Trophoblast cell (in vitro differentiated cells and primary cell): Measurements from ENCODE around the gene IL1RL2.

Source experiments
- DNase-seq, 2 donors: peaks; one replicate each; pipeline ENCODE4 v3.0.0-alpha.2; 2016
- H2AFZ ChIP-seq: 2 replicates; pipeline ENCODE4 v1.6.1; 2013; ENCODE audit warnings: low read length, moderate library complexity, mild to moderate bottlenecking; ENCODE audit not compliant: insufficient read depth, poor library complexity
- H2AK5ac ChIP-seq: 2 replicates; pipeline ENCODE4 v1.6.1; 2013; ENCODE audit warnings: mild to moderate bottlenecking, low read length
- H2BK120ac ChIP-seq: 2 replicates; pipeline ENCODE4 v1.6.1; 2013; ENCODE audit warnings: low read length, mild to moderate bottlenecking, moderate library complexity; ENCODE audit not compliant: insufficient read depth, poor library complexity
- H2BK12ac ChIP-seq: 2 replicates; pipeline ENCODE4 v1.6.1; 2013; ENCODE audit warnings: mild to moderate bottlenecking, low read length, moderate library complexity
- H2BK5ac ChIP-seq: 2 replicates; pipeline ENCODE4 v1.6.1; 2013; ENCODE audit warnings: low read length, low read depth, moderate library complexity, mild to moderate bottlenecking; ENCODE audit not compliant: poor library complexity
- H3K14ac ChIP-seq: 2 replicates; pipeline ENCODE4 v1.6.1; 2013; ENCODE audit warnings: mild to moderate bottlenecking, low read length
- H3K18ac ChIP-seq: 2 replicates; pipeline ENCODE4 v1.6.1; 2013; ENCODE audit warnings: mild to moderate bottlenecking, low read length
- H3K23ac ChIP-seq: 2 replicates; pipeline ENCODE4 v1.6.1; 2013; ENCODE audit warnings: low read length
- H3K27ac ChIP-seq: 2 replicates; pipeline ENCODE4 v1.5.1; 2013; ENCODE audit warnings: low read depth, mild to moderate bottlenecking, inconsistent platforms, low read length, moderate library complexity
- H3K27me3 ChIP-seq: 2 replicates; pipeline ENCODE4 v1.6.1; 2013; ENCODE audit warnings: inconsistent platforms, mild to moderate bottlenecking, low read length, moderate library complexity; ENCODE audit not compliant: insufficient read depth
- H3K36me3 ChIP-seq, 2 experiments: 1 replicate in 1 of 2; 2 replicates in 1 of 2; pipeline ENCODE4 v1.6.1; 2013; ENCODE audit warnings: low read length in 2 of 2, mild to moderate bottlenecking in 2 of 2, moderate library complexity in 1 of 2; ENCODE audit not compliant: insufficient read depth in 2 of 2, control insufficient read depth in 1 of 2
- H3K4ac ChIP-seq: 2 replicates; pipeline ENCODE4 v1.6.1; 2013; ENCODE audit warnings: low read depth, mild to moderate bottlenecking, low read length, moderate library complexity
- H3K4me1 ChIP-seq, 2 experiments: 1 replicate in 1 of 2; 2 replicates in 1 of 2; pipeline ENCODE4 v1.6.1; 2013; ENCODE audit warnings: low read length in 2 of 2, mild to moderate bottlenecking in 2 of 2, moderate library complexity in 1 of 2; ENCODE audit not compliant: insufficient read depth in 2 of 2, control insufficient read depth in 1 of 2
- H3K4me2 ChIP-seq: 2 replicates; pipeline ENCODE4 v1.6.1; 2013; ENCODE audit warnings: inconsistent platforms, mild to moderate bottlenecking, low read length, moderate library complexity
- H3K4me3 ChIP-seq: 2 replicates; pipeline ENCODE4 v1.5.1; 2013; ENCODE audit warnings: mild to moderate bottlenecking, low read depth, low read length, inconsistent platforms
- H3K79me1 ChIP-seq: one replicate; pipeline ENCODE4 v1.6.1; 2013; ENCODE audit warnings: low read length
- H3K79me2 ChIP-seq: 2 replicates; pipeline ENCODE4 v1.6.1; 2013; ENCODE audit warnings: low read length, mild to moderate bottlenecking; ENCODE audit not compliant: control insufficient read depth, insufficient read depth, poor library complexity
- H3K9ac ChIP-seq: 2 replicates; pipeline ENCODE4 v1.6.1; 2013; ENCODE audit warnings: mild to moderate bottlenecking, low read length
- H3K9me3 ChIP-seq: 2 replicates; pipeline ENCODE4 v1.6.1; 2013; ENCODE audit warnings: low read depth, mild to moderate bottlenecking, control low read depth, inconsistent platforms, low read length; ENCODE audit not compliant: insufficient read depth
- H4K12ac ChIP-seq: 2 replicates; pipeline ENCODE4 v1.6.1; 2013; ENCODE audit warnings: low read depth, mild to moderate bottlenecking, low read length, moderate library complexity
- H4K8ac ChIP-seq: 2 replicates; pipeline ENCODE4 v1.6.1; 2013; ENCODE audit warnings: low read depth, mild to moderate bottlenecking, low read length, moderate library complexity
- H4K91ac ChIP-seq: one replicate; pipeline ENCODE4 v1.6.1; 2013; ENCODE audit warnings: low read depth, mild to moderate bottlenecking, low read length, moderate library complexity
- WGBS: extraction: QIAGEN DNeasy Blood & Tissue Kit; methylation state at CpG from one replicate; pipeline ENCODE4 v1.1.7; 2013; ENCODE audit warnings: missing lambda C conversion rate; ENCODE audit not compliant: insufficient read length, insufficient coverage; ENCODE audit errors: extremely low coverage; 5-methylcytosine and 5-hydroxymethylcytosine counted together

Gene IL1RL2

DNA sequence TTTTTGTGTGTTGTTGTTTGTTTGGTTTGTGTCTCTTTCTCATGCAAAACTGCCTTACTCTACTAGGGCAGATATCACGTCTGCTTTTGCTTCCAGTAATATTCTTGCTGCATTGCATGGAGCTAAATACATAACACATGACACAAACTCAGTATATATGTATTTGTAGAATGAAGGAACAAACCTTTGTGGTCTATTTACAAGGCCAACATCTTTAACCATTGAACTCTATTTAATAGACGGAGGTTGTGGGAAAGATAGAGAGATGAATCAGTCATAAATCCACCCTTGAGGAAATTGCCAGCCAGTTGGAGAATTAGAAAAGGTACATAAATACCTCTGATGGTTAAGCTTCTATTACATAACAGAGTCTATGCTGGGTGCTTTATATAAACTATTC is 98.5 kb downstream of the IL1RL2 start:
- Histone ChIP-seq H3K36me3 (no peaks in the 10 kb centered on the region), H2BK12ac (no peak overlapping the region), H3K79me1 (no peaks in the 10 kb centered on the region), H3K18ac (no peak overlapping the region), H4K12ac (no peak overlapping the region), H3K27me3 (no peaks in the 10 kb centered on the region), H3K14ac (no peak overlapping the region), H2AFZ (no peak overlapping the region), H3K27ac (no peak overlapping the region), H2AK5ac (no peak overlapping the region), H3K9me3 (no peaks in the 10 kb centered on the region), H3K4me1 (peaks cover 0 to 2% of the 10 kb centered on the region in 2 experiments), H3K79me2 (no peaks in the 10 kb centered on the region), H3K23ac (no peak overlapping the region), H3K9ac (no peak overlapping the region), H2BK120ac (no peak overlapping the region), H2BK5ac (no peak overlapping the region), H3K4ac (no peak overlapping the region), H4K91ac (no peak overlapping the region), H3K4me2 (no peak overlapping the region), H3K4me3 (no peak overlapping the region), H4K8ac (no peak overlapping the region)
- no peak for DNase-seq
- no CpG with 5 or more reads among the region's 2 CpGs for WGBS

DNA sequence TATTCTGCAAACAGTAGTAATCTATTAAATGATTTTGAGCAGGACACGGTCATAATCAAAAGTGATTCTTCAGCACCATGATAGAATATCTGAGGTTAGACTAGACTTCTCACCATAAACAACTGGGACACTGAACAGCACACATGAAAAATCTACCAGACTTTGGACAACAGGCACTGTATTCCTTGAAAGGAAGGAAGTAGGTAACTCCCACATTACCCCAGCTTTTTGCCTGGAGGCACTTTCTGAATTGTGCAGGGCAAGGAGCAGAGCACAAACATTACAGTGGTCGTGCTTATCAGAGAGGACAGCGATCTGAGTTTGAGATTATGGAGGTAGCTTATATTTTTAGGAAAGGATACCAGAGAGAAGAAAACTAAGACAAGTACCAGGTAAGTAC is 99.2 kb downstream of the IL1RL2 start:
- no peak overlapping the region for H3K18ac ChIP-seq
- H3K4me3 ChIP-seq, result no peak overlapping the region
- H3K14ac ChIP-seq, result no peak overlapping the region
- H3K4me1 ChIP-seq, result peaks cover 0 to 2% of the 10 kb centered on the region in 2 experiments
- H2BK120ac ChIP-seq, result no peak overlapping the region
- no peaks in the 10 kb centered on the region for H3K27me3 ChIP-seq
- no CpG with 5 or more reads among the region's 3 CpGs for WGBS
- H3K27ac ChIP-seq, result no peak overlapping the region
- H2BK12ac ChIP-seq, result no peak overlapping the region
- no peaks in the 10 kb centered on the region for H3K79me2 ChIP-seq
- H3K4me2 ChIP-seq, result no peak overlapping the region
- H4K91ac ChIP-seq, result no peak overlapping the region
- H3K36me3 ChIP-seq, result no peaks in the 10 kb centered on the region
- no peak overlapping the region for H4K12ac ChIP-seq
- H2AFZ ChIP-seq, result no peak overlapping the region
- H3K79me1 ChIP-seq, result no peaks in the 10 kb centered on the region
- no peak overlapping the region for H4K8ac ChIP-seq
- no peaks in the 10 kb centered on the region for H3K9me3 ChIP-seq
- no peak overlapping the region for H2BK5ac ChIP-seq
- H3K4ac ChIP-seq, result no peak overlapping the region
- no peak overlapping the region for H3K9ac ChIP-seq
- H3K23ac ChIP-seq, result no peak overlapping the region
- no peak overlapping the region for H2AK5ac ChIP-seq
- no peak for DNase-seq

- H3K9me3 ChIP-seq, result no peaks in the 10 kb centered on the region
- no peaks in the 10 kb centered on the region for H3K27me3 ChIP-seq
- H3K4me3 ChIP-seq, result no peak overlapping the region
- H3K4me1 ChIP-seq, result peaks cover 0 to 2% of the 10 kb centered on the region in 2 experiments
- H3K4ac ChIP-seq, result no peak overlapping the region
- no peaks in the 10 kb centered on the region for H3K79me2 ChIP-seq
- H2BK12ac ChIP-seq, result no peak overlapping the region
- no peak overlapping the region for H3K14ac ChIP-seq
- no peaks in the 10 kb centered on the region for H3K79me1 ChIP-seq
- no peak overlapping the region for H3K23ac ChIP-seq
- H3K18ac ChIP-seq, result no peak overlapping the region
- no peak overlapping the region for H4K8ac ChIP-seq
- DNase-seq, result peak; percentile 42 to 59
- H4K91ac ChIP-seq, result no peak overlapping the region
- no peak overlapping the region for H2BK5ac ChIP-seq
- no peaks in the 10 kb centered on the region for H3K36me3 ChIP-seq
- WGBS, result no CpG with 5 or more reads among the region's 5 CpGs
- no peak overlapping the region for H2AFZ ChIP-seq
- H4K12ac ChIP-seq, result no peak overlapping the region
- H3K27ac ChIP-seq, result no peak overlapping the region
- no peak overlapping the region for H3K9ac ChIP-seq
- no peak overlapping the region for H3K4me2 ChIP-seq
- H2AK5ac ChIP-seq, result no peak overlapping the region
- no peak overlapping the region for H2BK120ac ChIP-seq
These were observed 102.3 kb downstream of the IL1RL2 start for GRCh38 chr2:102289129-102289528.
